Ovary (tissue), 9 donors: ENCODE data around the gene OPCML. TPM values are rescaled to one million over a fixed set of nuclear protein-coding genes. Genes with fewer than 3 reads are reported as not detected.

Source experiments
- DNase-seq, 5 donors: peaks; one replicate each; pipeline ENCODE4 v3.0.0-alpha.2; 2019 to 2020
- H3K27ac ChIP-seq, 2 donors: fragments of 200-600 bp; one replicate each; pipeline versions ENCODE4 v1.5.1 to v1.8.0; 2019 to 2022
- H3K27me3 ChIP-seq: fragments of 200-600 bp; one replicate; pipeline ENCODE4 v1.8.0; 2022
- H3K36me3 ChIP-seq: fragments of 200-600 bp; sonication (generic); one replicate; pipeline ENCODE4 v1.5.1; 2019
- H3K4me1 ChIP-seq: one replicate; pipeline ENCODE4 v1.8.1; 2013; ENCODE audit warnings: mild to moderate bottlenecking, moderate library complexity; ENCODE audit not compliant: insufficient read depth
- H3K4me3 ChIP-seq: fragments of 200-600 bp; sonication (generic); one replicate; pipeline ENCODE4 v1.5.1; 2017
- H3K9me3 ChIP-seq, 2 donors: fragments of 200-600 bp in 1 of 2; sonication (generic) in 1 of 2; one replicate each; pipeline versions ENCODE4 v1.5.1 to v1.8.1; 2013 to 2019; ENCODE audit warnings: mild to moderate bottlenecking in 1 of 2, moderate library complexity in 1 of 2
- CTCF ChIP-seq, 3 donors: fragments of 450-650 bp in 2 of 3; fragments of 200-600 bp in 1 of 3; IDR thresholded peaks; one replicate each; pipeline versions ENCODE4 v1.5.1 to v1.8.0; 2016 to 2022; ENCODE audit warnings: antibody characterized with exemption in 3 of 3, mild to moderate bottlenecking in 1 of 3
- EP300 ChIP-seq: sonication (generic); formaldehyde crosslinking; IDR thresholded peaks from one replicate; pipeline ENCODE4 v1.6.1; 2017; ENCODE audit warnings: antibody characterized with exemption
- POLR2A ChIP-seq: fragments of 450-650 bp; IDR thresholded peaks from one replicate; pipeline ENCODE4 v1.6.1; 2017; ENCODE audit warnings: antibody characterized with exemption, mild to moderate bottlenecking, moderate library complexity
- WGBS, 3 donors: extraction: QIAGEN DNeasy Blood & Tissue Kit in 1 of 3; methylation state at CpG; one replicate each; pipeline versions ENCODE4 v1.1.5 to v1.1.7; 2013 to 2017; 5-methylcytosine and 5-hydroxymethylcytosine counted together
- intact Hi-C, 4 donors: fragments of 100-400 bp; cut with DNase I; formaldehyde crosslinking; loops; one replicate each; pipeline versions ENCODE4 v1.11.0 to v1.15.1; 2022 to 2023
- polyA plus RNA-seq, 2 donors: library from polyadenylated mRNA; stranded (reverse); fragments of 200-250 nt in 1 of 2; fragments of 350-450 nt in 1 of 2; fragmentation: Illumina TruSeq in 1 of 2; extraction: RNeasy Lipid Tissue Mini Kit (QIAGEN cat#74804) in 1 of 2; gene quantifications; one replicate each; pipeline ENCODE4 v1.2.3, GENCODE V29; 2013 to 2014
- total RNA-seq, 7 donors: library from RNA; depleted of rRNA in 2 of 7; stranded (reverse); fragments of >200 nt in 2 of 7; fragmentation: NEBNext Ultra II Directional in 3 of 7; extraction: Animal tissue kit (Norgen Biotek cat#: 25700) in 3 of 7; gene quantifications; one replicate each; pipeline versions ENCODE4 v1.1.0 to v1.2.4, GENCODE V29; 2016 to 2023
- donor health status: DM: no; HTN: no; CAD: no; lungs with moderate emphysema.
- donor health status: DM: no; HTN: no; CAD: no.
- donor health status: Bipolar disorder and iron deficiency.
- donor health status: DM: yes; HTN: yes; CAD: no.
- donor health status: DM: no; HTN: no; CAD: no.
- donor health status: DM: yes; HTN: yes; CAD: no.

Gene OPCML
- total and polyA plus RNA-seq, 9 donors = under 0.01 to 2.8 (median 0.32) TPM; not detected in 2

- Histone ChIP-seq H3K9me3 (no peaks in the 10 kb centered on the region), H3K27me3 (no peaks in the 10 kb centered on the region), H3K4me1 (no peaks in the 10 kb centered on the region), H3K4me3 (no peak overlapping the region), H3K27ac (no peak overlapping the region), H3K36me3 (no peaks in the 10 kb centered on the region)
- 86 to 92% (median 91%) methylated on average over 9 of the region's 9 CpGs for WGBS, 3 donors
- no peak for DNase-seq
- intact Hi-C loops = no loop called here
- TF ChIP-seq CTCF (IDR thresholded peaks at IDR 0.05) = no peak
- TF ChIP-seq EP300 = no peak
- TF ChIP-seq POLR2A = no peak
Observed at GRCh38 chr11:133023232-133023631, 509.1 kb downstream of the OPCML start.

- 56 to 64% (median 63%) methylated on average over 7 of the region's 7 CpGs for WGBS, 3 donors
- H3K9me3 ChIP-seq = no peaks in the 10 kb centered on the region
Observed at GRCh38 chr11:133021553-133021952, 510.7 kb downstream of the OPCML start.

GRCh38 chr11:133020372-133020714 is 512.0 kb downstream of the OPCML start:
- Histone ChIP-seq H3K27me3 (no peaks in the 10 kb centered on the region), H3K4me1 (no peaks in the 10 kb centered on the region), H3K27ac (no peak overlapping the region), H3K9me3 (no peaks in the 10 kb centered on the region), H3K36me3 (no peaks in the 10 kb centered on the region), H3K4me3 (no peak overlapping the region)
- TF ChIP-seq EP300 (no peak), POLR2A (no peak), CTCF (IDR thresholded peaks at IDR 0.05) (no peak)
- no peak for DNase-seq
- intact Hi-C loops = no loop called here
- 13 to 36% (median 32%) methylated on average over 1 of the region's 1 CpG for WGBS, 3 donors

More at GRCh38 chr11:133021553-133021952, 510.7 kb downstream of the OPCML start:
- Histone ChIP-seq H3K4me1 (no peaks in the 10 kb centered on the region), H3K27ac (no peak overlapping the region), H3K36me3 (no peaks in the 10 kb centered on the region), H3K4me3 (no peak overlapping the region), H3K27me3 (no peaks in the 10 kb centered on the region)
- intact Hi-C loops = no loop called here
- DNase-seq = no peak
- TF ChIP-seq POLR2A (no peak), CTCF (IDR thresholded peaks at IDR 0.05) (no peak), EP300 (no peak)

GRCh38 chr11:133019545-133020371 is 512.5 kb downstream of the OPCML start:
- no peak for TF ChIP-seq EP300
- TF ChIP-seq POLR2A = no peak
- TF ChIP-seq CTCF (IDR thresholded peaks at IDR 0.05) = no peak
- 75 to 82% (median 75%) methylated on average over 17 of the region's 17 CpGs for WGBS, 3 donors
- Histone ChIP-seq H3K4me1 (no peaks in the 10 kb centered on the region), H3K27me3 (no peaks in the 10 kb centered on the region), H3K27ac (no peak overlapping the region), H3K9me3 (no peaks in the 10 kb centered on the region), H3K36me3 (no peaks in the 10 kb centered on the region), H3K4me3 (no peak overlapping the region)
- intact Hi-C loops = no loop called here
- no peak for DNase-seq
